GM19397 (cell line): Measurements from ENCODE around the gene CHTF8.
"Not testable (repeated sequence)": the region's sequence is repeated elsewhere in the genome, so short reads cannot be mapped to it uniquely, and the experiment has no call there.

Experiments
- ATAC-seq: cut with Tn5 transposase; IDR thresholded peaks from one replicate; pipeline ENCODE4 v1.9.1; 2021; ENCODE audit warnings: mild to moderate bottlenecking, moderate library complexity; ENCODE audit not compliant: unreplicated experiment

The CHTF8 gene

GRCh38 chr16:69132424-69133252 lies at the start of gene CHTF8, which contains the start of gene UTP4:
CHTF8 (minus strand) TSS chr16:69132588; CDS start chr16:69121458, 11,130 bp downstream.
UTP4 (plus strand) TSS chr16:69132649; CDS start chr16:69133460, 811 bp downstream.
- peak; percentile 94 for ATAC-seq

GRCh38 chr16:69180011-69180338 lies 47.6 kb upstream of the CHTF8 start:
- ATAC-seq, result no peak

GRCh38 chr16:69179328-69180010 lies 47.1 kb upstream of the CHTF8 start:
- ATAC-seq, result no peak

- ATAC-seq, result no peak
These were observed 43.8 kb upstream of the CHTF8 start for GRCh38 chr16:69176033-69176800.

GRCh38 chr16:69171325-69172084 lies 39.1 kb upstream of the CHTF8 start:
- no peak for ATAC-seq

- ATAC-seq, result no peak
These were observed 37.4 kb upstream of the CHTF8 start for GRCh38 chr16:69169607-69170352.

GRCh38 chr16:69169051-69169450 lies 36.7 kb upstream of the CHTF8 start:
- ATAC-seq, result no peak

GRCh38 chr16:69166946-69167930 lies 34.9 kb upstream of the CHTF8 start:
- no peak for ATAC-seq

GRCh38 chr16:69166221-69166833 lies 33.9 kb upstream of the CHTF8 start:
- ATAC-seq, result no peak

- no peak for ATAC-seq
These were observed 33.2 kb upstream of the CHTF8 start for GRCh38 chr16:69165584-69165983.

- no peak for ATAC-seq
These were observed 27.8 kb upstream of the CHTF8 start for GRCh38 chr16:69160192-69160591.

- no peak for ATAC-seq
These were observed 24.8 kb upstream of the CHTF8 start for GRCh38 chr16:69157196-69157595.

- ATAC-seq, result no peak
These were observed 17.9 kb upstream of the CHTF8 start for GRCh38 chr16:69150146-69150865.

- not testable (repeated sequence) for ATAC-seq
These were observed 17.2 kb upstream of the CHTF8 start for GRCh38 chr16:69149621-69150020.

- ATAC-seq, result no peak
These were observed 13.3 kb upstream of the CHTF8 start for GRCh38 chr16:69145658-69146057.

GRCh38 chr16:69143116-69143515 lies 10.7 kb upstream of the CHTF8 start:
- no peak for ATAC-seq

GRCh38 chr16:69141936-69142335 lies 9.5 kb upstream of the CHTF8 start:
- ATAC-seq, result no peak

GRCh38 chr16:69141014-69141413 lies 8.6 kb upstream of the CHTF8 start:
- ATAC-seq, result no peak
